ENCODE results near the gene SNTB2.

- TF ChIP-seq CTCF (IDR thresholded peaks at IDR 0.05) (no peak), POLR2A (IDR thresholded peaks at IDR 0.05) (no peak)
Observed at GRCh38 chr16:69180011-69180338, 7.0 kb upstream of the SNTB2 start.
